Activated naive CD8-positive, alpha-beta T cell (primary cell): ENCODE measurements around the gene DCUN1D4.

Source experiments
- H3K27ac Mint-ChIP-seq: one replicate; pipeline ENCODE4 v1.8.0; 2021; ENCODE audit warnings: mixed read lengths
- H3K27me3 Mint-ChIP-seq: one replicate; pipeline ENCODE4 v1.8.0; 2021; ENCODE audit warnings: mixed read lengths
- H3K36me3 Mint-ChIP-seq: one replicate; pipeline ENCODE4 v1.8.0; 2021; ENCODE audit warnings: mixed read lengths
- H3K4me1 Mint-ChIP-seq: one replicate; pipeline ENCODE4 v1.8.0; 2021; ENCODE audit warnings: low read depth, mixed read lengths
- H3K4me3 Mint-ChIP-seq: one replicate; pipeline ENCODE4 v1.8.0; 2021; ENCODE audit warnings: mild to moderate bottlenecking, mixed read lengths
- H3K9me3 Mint-ChIP-seq: one replicate; pipeline ENCODE4 v1.8.0; 2021; ENCODE audit warnings: low read depth, mixed read lengths

DCUN1D4 gene

DNA sequence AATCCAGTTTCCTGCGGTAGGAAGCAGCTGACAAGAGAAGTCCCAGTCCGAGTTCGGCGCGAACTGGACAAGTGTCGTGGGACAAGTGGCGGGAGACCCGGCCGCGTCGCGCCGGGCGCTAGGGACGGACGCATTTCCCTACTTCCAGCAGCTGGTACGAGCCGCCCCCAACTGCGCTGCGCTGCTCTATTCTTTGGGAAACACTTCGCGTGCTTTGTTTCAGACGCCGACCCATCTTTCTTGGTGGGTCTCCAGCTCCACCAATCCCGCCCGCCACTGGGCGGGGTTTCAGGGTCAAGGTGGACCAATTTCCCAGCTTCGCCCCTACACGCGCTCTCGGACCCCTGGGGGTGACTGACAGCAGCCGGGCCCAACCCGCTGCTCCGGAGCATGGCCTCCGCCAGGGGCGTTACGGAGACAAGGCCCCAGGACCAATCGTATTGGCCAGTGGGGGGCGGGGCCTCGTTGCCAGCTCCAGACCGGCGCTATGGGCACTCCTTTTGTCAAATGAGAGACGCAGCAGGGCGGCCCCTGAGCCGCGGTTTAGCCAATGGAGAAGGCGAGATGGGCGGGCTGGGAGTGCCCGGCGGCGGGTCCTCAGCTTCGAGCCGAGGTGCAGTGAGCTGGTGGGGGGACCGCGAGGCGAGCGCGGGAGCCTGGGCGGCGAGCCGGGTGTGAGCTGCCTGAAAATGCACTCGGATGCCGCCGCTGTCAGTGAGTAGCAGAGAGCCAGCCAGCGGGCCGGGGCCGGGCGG, at the start of gene DCUN1D4:
Gene DCUN1D4, plus strand, starts transcription at position 600 of the 755 bp plus-strand sequence. Its CDS starts 90 bp downstream, at position 690.
- Mint-ChIP-seq H3K36me3 (peaks cover under 1% of the 10 kb centered on the region), H3K9me3 (no peaks in the 10 kb centered on the region), H3K27ac (peak within 1 kb of the TSS; percentile 93), H3K4me1 (peaks cover 15% of the 10 kb centered on the region), H3K4me3 (peak within 1 kb of the TSS; percentile 95), H3K27me3 (no peaks in the 10 kb centered on the region)

DNA sequence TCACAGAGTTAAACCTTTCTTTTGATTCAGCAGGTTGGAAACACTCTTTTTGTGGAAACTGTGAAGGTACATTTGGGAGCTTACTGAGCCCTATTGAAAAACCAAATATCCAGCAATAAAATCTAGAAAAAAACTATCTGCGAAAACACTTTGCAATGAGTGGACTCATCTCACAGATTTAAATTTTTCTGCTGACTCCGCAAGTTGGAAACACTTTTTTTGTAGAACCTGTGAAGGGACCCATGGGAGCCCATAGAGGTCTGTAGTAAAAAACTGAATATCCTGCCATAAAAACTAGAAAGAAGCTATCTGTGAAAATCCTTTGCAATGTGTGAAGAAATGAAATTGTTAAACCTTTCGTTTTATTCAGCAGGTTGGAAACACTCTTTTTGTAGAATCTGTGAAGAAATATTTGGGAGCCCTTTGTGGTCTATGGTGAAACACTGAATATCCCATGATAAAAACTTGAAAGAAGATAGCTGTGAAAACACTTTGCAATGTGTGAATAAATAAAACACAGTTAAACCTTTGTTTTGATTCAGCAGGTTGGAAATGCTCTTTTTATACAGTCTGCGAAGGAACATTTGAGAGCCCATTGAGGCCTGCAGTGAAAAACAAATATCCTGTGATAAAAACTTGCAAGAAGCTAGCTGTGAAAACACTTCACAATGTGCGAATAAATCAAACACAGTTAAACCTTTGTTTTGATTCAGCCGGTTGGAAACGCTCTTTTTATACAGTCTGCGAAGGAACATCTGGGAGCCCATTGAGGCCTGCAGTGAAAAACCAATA, 22.3 kb upstream of the DCUN1D4 start:
- Mint-ChIP-seq H3K27me3 (no peaks in the 10 kb centered on the region), H3K4me3 (no peak overlapping the region), H3K27ac (no peak overlapping the region), H3K9me3 (peaks cover 17% of the 10 kb centered on the region), H3K36me3 (peaks cover 11% of the 10 kb centered on the region), H3K4me1 (no peaks in the 10 kb centered on the region)

DNA sequence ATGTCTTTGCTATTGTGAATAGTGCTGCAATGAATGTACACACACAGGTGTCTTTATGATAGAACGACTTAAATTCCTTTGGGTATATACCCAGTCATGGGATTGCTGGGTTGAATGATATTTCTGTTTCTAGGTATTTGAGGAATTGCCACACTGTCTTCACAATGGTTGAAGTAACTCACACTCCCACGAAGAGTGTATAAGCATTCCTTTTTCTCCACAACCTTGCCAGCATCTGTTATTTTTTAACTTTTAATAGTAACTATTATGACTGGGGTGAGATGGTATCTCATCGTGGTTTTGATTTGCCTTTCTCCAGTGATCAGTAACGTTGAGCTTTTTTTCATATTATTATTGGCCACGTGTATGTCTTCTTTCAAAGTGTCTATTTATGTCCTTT, 17.6 kb upstream of the DCUN1D4 start:
- H3K27me3 Mint-ChIP-seq: no peaks in the 10 kb centered on the region
- no peaks in the 10 kb centered on the region for H3K4me1 Mint-ChIP-seq
- H3K36me3 Mint-ChIP-seq: peaks cover 6% of the 10 kb centered on the region
- H3K27ac Mint-ChIP-seq: no peak overlapping the region
- no peak overlapping the region for H3K4me3 Mint-ChIP-seq
- peaks cover 14% of the 10 kb centered on the region for H3K9me3 Mint-ChIP-seq

DNA sequence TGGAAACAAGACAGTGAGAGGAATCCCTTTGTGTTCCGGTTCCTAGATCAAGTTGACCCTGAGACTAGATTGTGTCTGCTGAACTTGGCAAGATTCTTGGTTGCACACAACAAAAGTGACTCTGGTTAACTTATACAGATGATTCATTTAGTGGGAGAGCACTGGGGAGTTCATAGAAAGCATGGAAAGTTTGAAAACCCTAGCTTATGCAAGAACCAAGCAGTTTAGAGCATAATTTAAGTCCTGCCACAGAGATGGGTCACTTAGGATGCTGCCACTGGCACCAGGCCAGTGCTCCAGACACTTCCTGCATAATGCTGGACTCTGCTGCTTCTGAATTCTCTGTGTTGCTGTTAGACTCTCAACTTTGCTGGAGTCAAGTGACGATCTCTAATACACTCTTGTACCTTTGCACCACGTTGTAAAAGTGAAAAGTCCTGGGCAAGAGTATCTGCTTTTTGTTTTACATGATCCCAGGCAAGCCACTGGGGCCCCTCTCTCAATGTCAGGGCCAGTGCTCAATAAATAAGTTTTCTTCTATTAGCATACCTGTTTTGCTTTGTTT, 12.7 kb upstream of the DCUN1D4 start:
- no peak overlapping the region for H3K4me3 Mint-ChIP-seq
- H3K9me3 Mint-ChIP-seq: no peaks in the 10 kb centered on the region
- H3K36me3 Mint-ChIP-seq: no peaks in the 10 kb centered on the region
- no peaks in the 10 kb centered on the region for H3K4me1 Mint-ChIP-seq
- H3K27ac Mint-ChIP-seq: no peak overlapping the region
- peaks cover 4% of the 10 kb centered on the region for H3K27me3 Mint-ChIP-seq

DNA sequence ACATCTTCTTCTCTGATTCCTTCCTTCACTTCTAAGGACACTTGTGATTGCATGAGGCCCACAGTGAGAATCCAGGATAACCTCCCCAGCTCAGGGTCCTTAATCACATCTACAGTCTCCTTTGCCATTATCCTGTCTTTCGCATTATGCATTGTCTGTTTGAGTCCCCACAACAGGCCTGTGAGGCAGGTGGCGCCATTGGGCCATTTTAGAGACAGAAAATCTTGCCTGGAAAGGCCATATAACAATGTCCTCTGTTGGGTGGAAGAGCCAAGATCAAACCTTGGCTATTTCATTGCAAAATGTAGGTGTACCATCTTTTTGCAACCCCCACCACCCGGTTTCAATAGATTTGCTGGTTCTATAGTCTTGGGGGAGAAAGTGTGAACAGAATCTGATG, 11.8 kb upstream of the DCUN1D4 start:
- Mint-ChIP-seq H3K4me3 (no peak overlapping the region), H3K4me1 (no peaks in the 10 kb centered on the region), H3K27me3 (peaks cover 4% of the 10 kb centered on the region), H3K9me3 (no peaks in the 10 kb centered on the region), H3K36me3 (no peaks in the 10 kb centered on the region), H3K27ac (no peak overlapping the region)

GRCh38 chr4:51833236-51833635, 9.7 kb upstream of the DCUN1D4 start:
- Mint-ChIP-seq H3K27ac (no peak overlapping the region), H3K4me1 (peaks cover 3% of the 10 kb centered on the region), H3K9me3 (no peaks in the 10 kb centered on the region), H3K27me3 (peaks cover 4% of the 10 kb centered on the region), H3K36me3 (no peaks in the 10 kb centered on the region), H3K4me3 (no peak overlapping the region)

DNA sequence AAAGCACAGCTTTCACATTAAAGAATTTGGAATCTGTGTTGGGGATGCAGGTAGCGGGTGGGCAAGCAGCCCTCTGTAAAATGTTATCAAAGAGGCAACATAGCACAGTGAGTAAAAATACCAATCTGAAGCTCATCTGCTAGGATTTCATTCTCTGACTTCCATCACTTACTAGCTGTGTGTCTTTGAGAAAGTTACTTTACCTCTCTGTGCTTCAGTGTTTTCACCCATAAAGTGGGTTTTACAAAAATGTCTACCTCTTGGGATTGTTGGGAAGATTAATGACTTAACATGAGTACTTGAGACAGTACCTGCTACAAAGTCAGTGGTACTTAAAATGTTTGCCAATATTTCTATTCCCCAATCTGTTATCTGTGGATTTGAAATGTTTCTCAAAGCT, 7.9 kb upstream of the DCUN1D4 start:
- peaks cover 3% of the 10 kb centered on the region for H3K4me1 Mint-ChIP-seq
- peaks cover 4% of the 10 kb centered on the region for H3K27me3 Mint-ChIP-seq
- H3K4me3 Mint-ChIP-seq: no peak overlapping the region
- no peak overlapping the region for H3K27ac Mint-ChIP-seq
- H3K9me3 Mint-ChIP-seq: no peaks in the 10 kb centered on the region
- H3K36me3 Mint-ChIP-seq: no peaks in the 10 kb centered on the region

GRCh38 chr4:51835855-51836254, 7.1 kb upstream of the DCUN1D4 start:
- Mint-ChIP-seq H3K9me3 (no peaks in the 10 kb centered on the region), H3K4me3 (no peak overlapping the region), H3K36me3 (no peaks in the 10 kb centered on the region), H3K27ac (no peak overlapping the region), H3K27me3 (peaks cover 4% of the 10 kb centered on the region), H3K4me1 (peaks cover 3% of the 10 kb centered on the region)

- H3K27ac Mint-ChIP-seq: no peak overlapping the region
- peaks cover 3% of the 10 kb centered on the region for H3K4me1 Mint-ChIP-seq
- H3K9me3 Mint-ChIP-seq: no peaks in the 10 kb centered on the region
- H3K4me3 Mint-ChIP-seq: no peak overlapping the region
- no peaks in the 10 kb centered on the region for H3K27me3 Mint-ChIP-seq
- H3K36me3 Mint-ChIP-seq: no peaks in the 10 kb centered on the region
Observed at GRCh38 chr4:51836549-51836948, 6.4 kb upstream of the DCUN1D4 start.

GRCh38 chr4:51840781-51841180, 2.2 kb upstream of the DCUN1D4 start:
- no peaks in the 10 kb centered on the region for H3K9me3 Mint-ChIP-seq
- H3K36me3 Mint-ChIP-seq: no peaks in the 10 kb centered on the region
- H3K4me3 Mint-ChIP-seq: no peak overlapping the region
- no peak overlapping the region for H3K27ac Mint-ChIP-seq
- no peaks in the 10 kb centered on the region for H3K27me3 Mint-ChIP-seq
- peaks cover 16% of the 10 kb centered on the region for H3K4me1 Mint-ChIP-seq

GRCh38 chr4:51842167-51842553, 793 bp upstream of the DCUN1D4 start:
- H3K36me3 Mint-ChIP-seq: no peaks in the 10 kb centered on the region
- H3K27ac Mint-ChIP-seq: peak overlapping the region; percentile 93
- no peaks in the 10 kb centered on the region for H3K9me3 Mint-ChIP-seq
- H3K4me1 Mint-ChIP-seq: peaks cover 13% of the 10 kb centered on the region
- H3K4me3 Mint-ChIP-seq: peak overlapping the region; percentile 95
- no peaks in the 10 kb centered on the region for H3K27me3 Mint-ChIP-seq

GRCh38 chr4:51843309-51844152, 578 bp downstream of the DCUN1D4 start:
- H3K27me3 Mint-ChIP-seq: no peaks in the 10 kb centered on the region
- peaks cover 2% of the 10 kb centered on the region for H3K36me3 Mint-ChIP-seq
- no peaks in the 10 kb centered on the region for H3K9me3 Mint-ChIP-seq
- H3K27ac Mint-ChIP-seq: peak overlapping the region; percentile 80
- peaks cover 20% of the 10 kb centered on the region for H3K4me1 Mint-ChIP-seq
- peak overlapping the region; percentile 89 for H3K4me3 Mint-ChIP-seq

GRCh38 chr4:51844153-51845054, 1.5 kb downstream of the DCUN1D4 start:
- peaks cover 5% of the 10 kb centered on the region for H3K36me3 Mint-ChIP-seq

GRCh38 chr4:51845055-51845426, 2.1 kb downstream of the DCUN1D4 start:
- Mint-ChIP-seq H3K4me1 (peaks cover 25% of the 10 kb centered on the region), H3K36me3 (peaks cover 5% of the 10 kb centered on the region), H3K9me3 (no peaks in the 10 kb centered on the region), H3K4me3 (peak overlapping the region; percentile 89), H3K27me3 (no peaks in the 10 kb centered on the region), H3K27ac (peak overlapping the region; percentile 55)

More at GRCh38 chr4:51844153-51845054, 1.5 kb downstream of the DCUN1D4 start:
- H3K9me3 Mint-ChIP-seq: no peaks in the 10 kb centered on the region
- peak overlapping the region; percentile 89 for H3K4me3 Mint-ChIP-seq
- no peaks in the 10 kb centered on the region for H3K27me3 Mint-ChIP-seq
- H3K27ac Mint-ChIP-seq: peak overlapping the region; percentile 55
- peaks cover 23% of the 10 kb centered on the region for H3K4me1 Mint-ChIP-seq
